ENCODE results near the gene RNF31. TPM values are rescaled to one million over a fixed set of nuclear protein-coding genes. Genes with fewer than 3 reads are reported as not detected.

Gene RNF31
- total and polyA plus RNA-seq, 2 of the 13 experiments (the other 11 are each of a cell fraction or from before 2014, with no cell fraction given): 48.2 to 86.8 TPM

DNA sequence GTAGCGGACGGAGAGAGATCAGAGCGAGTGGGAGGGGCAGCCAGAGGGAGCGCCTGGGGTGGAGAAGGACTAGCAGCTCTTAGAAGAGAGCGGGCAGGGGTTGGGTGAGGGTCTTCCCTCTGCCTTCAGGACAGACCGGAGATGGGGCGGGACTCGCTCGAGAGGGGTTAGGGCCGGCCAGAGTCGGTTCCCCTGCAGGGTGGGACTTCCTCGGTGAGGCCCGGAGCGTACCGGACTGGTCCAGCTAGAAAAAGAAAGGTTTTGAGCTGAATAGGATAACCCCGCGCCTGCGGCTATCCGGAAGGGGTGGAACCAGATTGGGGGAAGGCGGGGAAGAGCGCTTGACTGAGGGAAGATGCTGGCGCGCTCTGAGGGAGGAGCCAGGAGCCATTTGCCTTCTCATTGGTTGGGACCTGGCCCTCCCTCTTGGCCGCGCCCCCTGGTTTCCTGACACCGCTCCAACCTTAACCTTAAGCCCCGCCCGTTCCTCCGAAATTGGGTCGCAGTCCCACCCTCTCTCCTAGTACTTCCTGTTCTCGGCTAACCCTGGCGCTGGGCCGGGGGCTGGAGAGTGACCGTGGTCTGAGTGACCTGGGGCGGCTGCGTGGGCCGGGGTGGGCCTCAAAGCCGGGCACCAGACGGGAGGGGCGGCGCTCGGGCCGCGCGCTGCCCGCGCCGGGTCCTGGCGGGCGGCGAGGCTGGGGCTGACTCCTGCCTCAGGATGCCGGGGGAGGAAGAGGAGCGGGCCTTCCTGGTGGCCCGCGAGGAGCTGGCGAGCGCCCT is at the start of gene RNF31 (continued):
- TF ChIP-seq, protein P1, sequence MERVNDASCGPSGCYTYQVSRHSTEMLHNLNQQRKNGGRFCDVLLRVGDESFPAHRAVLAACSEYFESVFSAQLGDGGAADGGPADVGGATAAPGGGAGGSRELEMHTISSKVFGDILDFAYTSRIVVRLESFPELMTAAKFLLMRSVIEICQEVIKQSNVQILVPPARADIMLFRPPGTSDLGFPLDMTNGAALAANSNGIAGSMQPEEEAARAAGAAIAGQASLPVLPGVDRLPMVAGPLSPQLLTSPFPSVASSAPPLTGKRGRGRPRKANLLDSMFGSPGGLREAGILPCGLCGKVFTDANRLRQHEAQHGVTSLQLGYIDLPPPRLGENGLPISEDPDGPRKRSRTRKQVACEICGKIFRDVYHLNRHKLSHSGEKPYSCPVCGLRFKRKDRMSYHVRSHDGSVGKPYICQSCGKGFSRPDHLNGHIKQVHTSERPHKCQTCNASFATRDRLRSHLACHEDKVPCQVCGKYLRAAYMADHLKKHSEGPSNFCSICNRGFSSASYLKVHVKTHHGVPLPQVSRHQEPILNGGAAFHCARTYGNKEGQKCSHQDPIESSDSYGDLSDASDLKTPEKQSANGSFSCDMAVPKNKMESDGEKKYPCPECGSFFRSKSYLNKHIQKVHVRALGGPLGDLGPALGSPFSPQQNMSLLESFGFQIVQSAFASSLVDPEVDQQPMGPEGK (CRISPR knock-in tag; IDR thresholded peaks at IDR 0.05): peak; percentile 63; the same call in 1 of the 2 replicates
- TF ChIP-seq IKZF4 (CRISPR knock-in tag; IDR thresholded peaks at IDR 0.05; ENCODE audit: borderline replicate concordance, low read depth, not compliant biosample characterization) (peak; percentile 39), MEIS2 (CRISPR knock-in tag; IDR thresholded peaks at IDR 0.05) (no peak; the same call in 1 of the 2 replicates), SOX5 (CRISPR knock-in tag; IDR thresholded peaks at IDR 0.05; ENCODE audit: borderline replicate concordance) (peak; percentile 7), ZNF788 (CRISPR knock-in tag; IDR thresholded peaks at IDR 0.05; ENCODE audit: borderline replicate concordance) (peak; percentile 74; the same call in 1 of the 2 replicates), PRMT3 (CRISPR knock-in tag; IDR thresholded peaks at IDR 0.05; ENCODE audit: borderline replicate concordance, low read depth) (no peak), ZSCAN12 (CRISPR knock-in tag; IDR thresholded peaks at IDR 0.05) (peak; percentile 96; the same call in 1 of the 2 replicates), SOX13 (IDR thresholded peaks at IDR 0.05) (0 out of 2 replicates have a peak, but pooled peaks have one; percentile 40), SOX13 (CRISPR knock-in tag; conservative IDR thresholded peaks at IDR 0.05 in 1 of 2, IDR thresholded peaks at IDR 0.05 in 1 of 2) (0 out of 4 replicates have a peak, but pooled peaks of 1 of the 2 experiments have one; percentile 75), ZNF335 (CRISPR knock-in tag; IDR thresholded peaks at IDR 0.05) (peak; percentile 76; the same call in 1 of the 2 replicates), MAFG (CRISPR knock-in tag; IDR thresholded peaks at IDR 0.05) (no peak), RXRA (CRISPR knock-in tag; IDR thresholded peaks at IDR 0.05) (peak; percentile 80; the same call in 1 of the 2 replicates)
- TF ChIP-seq, protein P2, sequence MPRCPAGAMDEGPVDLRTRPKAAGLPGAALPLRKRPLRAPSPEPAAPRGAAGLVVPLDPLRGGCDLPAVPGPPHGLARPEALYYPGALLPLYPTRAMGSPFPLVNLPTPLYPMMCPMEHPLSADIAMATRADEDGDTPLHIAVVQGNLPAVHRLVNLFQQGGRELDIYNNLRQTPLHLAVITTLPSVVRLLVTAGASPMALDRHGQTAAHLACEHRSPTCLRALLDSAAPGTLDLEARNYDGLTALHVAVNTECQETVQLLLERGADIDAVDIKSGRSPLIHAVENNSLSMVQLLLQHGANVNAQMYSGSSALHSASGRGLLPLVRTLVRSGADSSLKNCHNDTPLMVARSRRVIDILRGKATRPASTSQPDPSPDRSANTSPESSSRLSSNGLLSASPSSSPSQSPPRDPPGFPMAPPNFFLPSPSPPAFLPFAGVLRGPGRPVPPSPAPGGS (CRISPR knock-in tag; IDR thresholded peaks at IDR 0.05): no peak; the same call in none of the 2 replicates
- TF ChIP-seq, protein P3, sequence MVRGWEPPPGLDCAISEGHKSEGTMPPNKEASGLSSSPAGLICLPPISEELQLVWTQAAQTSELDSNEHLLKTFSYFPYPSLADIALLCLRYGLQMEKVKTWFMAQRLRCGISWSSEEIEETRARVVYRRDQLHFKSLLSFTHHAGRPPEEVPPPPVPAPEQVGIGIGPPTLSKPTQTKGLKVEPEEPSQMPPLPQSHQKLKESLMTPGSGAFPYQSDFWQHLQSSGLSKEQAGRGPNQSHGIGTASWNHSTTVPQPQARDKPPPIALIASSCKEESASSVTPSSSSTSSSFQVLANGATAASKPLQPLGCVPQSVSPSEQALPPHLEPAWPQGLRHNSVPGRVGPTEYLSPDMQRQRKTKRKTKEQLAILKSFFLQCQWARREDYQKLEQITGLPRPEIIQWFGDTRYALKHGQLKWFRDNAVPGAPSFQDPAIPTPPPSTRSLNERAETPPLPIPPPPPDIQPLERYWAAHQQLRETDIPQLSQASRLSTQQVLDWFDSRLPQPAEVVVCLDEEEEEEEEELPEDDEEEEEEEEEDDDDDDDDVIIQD (CRISPR knock-in tag; IDR thresholded peaks at IDR 0.05; ENCODE audit: low read depth): no peak; the same call in 1 of the 2 replicates
- TF ChIP-seq, protein P4, sequence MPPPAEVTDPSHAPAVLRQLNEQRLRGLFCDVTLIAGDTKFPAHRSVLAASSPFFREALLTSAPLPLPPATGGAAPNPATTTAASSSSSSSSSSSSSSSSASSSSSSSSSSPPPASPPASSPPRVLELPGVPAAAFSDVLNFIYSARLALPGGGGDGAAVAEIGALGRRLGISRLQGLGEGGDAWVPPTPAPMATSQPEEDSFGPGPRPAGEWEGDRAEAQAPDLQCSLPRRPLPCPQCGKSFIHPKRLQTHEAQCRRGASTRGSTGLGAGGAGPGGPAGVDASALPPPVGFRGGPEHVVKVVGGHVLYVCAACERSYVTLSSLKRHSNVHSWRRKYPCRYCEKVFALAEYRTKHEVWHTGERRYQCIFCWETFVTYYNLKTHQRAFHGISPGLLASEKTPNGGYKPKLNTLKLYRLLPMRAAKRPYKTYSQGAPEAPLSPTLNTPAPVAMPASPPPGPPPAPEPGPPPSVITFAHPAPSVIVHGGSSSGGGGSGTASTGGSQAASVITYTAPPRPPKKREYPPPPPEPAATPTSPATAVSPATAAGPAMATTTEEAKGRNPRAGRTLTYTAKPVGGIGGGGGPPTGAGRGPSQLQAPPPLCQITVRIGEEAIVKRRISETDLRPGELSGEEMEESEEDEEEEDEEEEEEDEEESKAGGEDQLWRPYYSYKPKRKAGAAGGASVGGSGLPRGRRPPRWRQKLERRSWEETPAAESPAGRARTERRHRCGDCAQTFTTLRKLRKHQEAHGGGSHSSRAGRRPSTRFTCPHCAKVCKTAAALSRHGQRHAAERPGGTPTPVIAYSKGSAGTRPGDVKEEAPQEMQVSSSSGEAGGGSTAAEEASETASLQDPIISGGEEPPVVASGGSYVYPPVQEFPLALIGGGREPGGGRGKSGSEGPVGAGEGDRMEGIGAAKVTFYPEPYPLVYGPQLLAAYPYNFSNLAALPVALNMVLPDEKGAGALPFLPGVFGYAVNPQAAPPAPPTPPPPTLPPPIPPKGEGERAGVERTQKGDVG (CRISPR knock-in tag; IDR thresholded peaks at IDR 0.05; ENCODE audit: borderline replicate concordance): no peak
- TF ChIP-seq, protein P5, sequence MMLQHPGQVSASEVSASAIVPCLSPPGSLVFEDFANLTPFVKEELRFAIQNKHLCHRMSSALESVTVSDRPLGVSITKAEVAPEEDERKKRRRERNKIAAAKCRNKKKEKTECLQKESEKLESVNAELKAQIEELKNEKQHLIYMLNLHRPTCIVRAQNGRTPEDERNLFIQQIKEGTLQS (CRISPR knock-in tag; IDR thresholded peaks at IDR 0.05): peak; percentile 68
- TF ChIP-seq, protein P6, sequence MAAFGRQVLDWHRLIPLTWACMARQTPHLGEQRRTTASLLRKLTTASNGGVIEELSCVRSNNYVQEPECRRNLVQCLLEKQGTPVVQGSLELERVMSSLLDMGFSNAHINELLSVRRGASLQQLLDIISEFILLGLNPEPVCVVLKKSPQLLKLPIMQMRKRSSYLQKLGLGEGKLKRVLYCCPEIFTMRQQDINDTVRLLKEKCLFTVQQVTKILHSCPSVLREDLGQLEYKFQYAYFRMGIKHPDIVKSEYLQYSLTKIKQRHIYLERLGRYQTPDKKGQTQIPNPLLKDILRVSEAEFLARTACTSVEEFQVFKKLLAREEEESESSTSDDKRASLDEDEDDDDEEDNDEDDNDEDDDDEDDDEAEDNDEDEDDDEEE (CRISPR knock-in tag; IDR thresholded peaks at IDR 0.05): no peak

All from HepG2 (cell line).